Activated naive CD4-positive, alpha-beta T cell treated with anti-CD3 and anti-CD28 coated beads, Interleukin-2, amount 50 U/mL, for 16 hours (primary cell): Measurements from ENCODE around the gene IL20.

Experiments
- DNase-seq: peaks from one replicate; pipeline ENCODE4 v3.0.0-alpha.2; 2020

IL20 gene

GRCh38 chr1:206905295-206906164 is 40.1 kb downstream of the IL20 start:
- peak; percentile 60 for DNase-seq

GRCh38 chr1:206907304-206907991 is 42.0 kb downstream of the IL20 start:
- DNase-seq = no peak

- no peak for DNase-seq
Observed at GRCh38 chr1:206908038-206908437, 42.6 kb downstream of the IL20 start.

GRCh38 chr1:206909161-206909882 is 43.9 kb downstream of the IL20 start:
- DNase-seq = peak; percentile 57

GRCh38 chr1:206909883-206910318 is 44.5 kb downstream of the IL20 start:
- no peak for DNase-seq

GRCh38 chr1:206911064-206911663 is 45.7 kb downstream of the IL20 start:
- no peak for DNase-seq

- DNase-seq = peak; percentile 57
Observed at GRCh38 chr1:206912445-206913095, 47.1 kb downstream of the IL20 start.

GRCh38 chr1:206913766-206914537 is 48.5 kb downstream of the IL20 start:
- no peak for DNase-seq

GRCh38 chr1:206915030-206915735 is 49.8 kb downstream of the IL20 start:
- no peak for DNase-seq

- DNase-seq = no peak
Observed at GRCh38 chr1:206916000-206916709, 50.7 kb downstream of the IL20 start.

GRCh38 chr1:206918076-206918475 is 52.7 kb downstream of the IL20 start:
- DNase-seq = no peak
